ENCODE results near the gene TMEM270.
"Not testable (repeated sequence)": the region's sequence is repeated elsewhere in the genome, so short reads cannot be mapped to it uniquely, and the experiment has no call there.

Gene TMEM270

GRCh38 chr7:73861305-73861704 lies 346 bp downstream of the TMEM270 start:
- no peak for DNase-seq (ENCODE audit: low read depth)

DNA sequence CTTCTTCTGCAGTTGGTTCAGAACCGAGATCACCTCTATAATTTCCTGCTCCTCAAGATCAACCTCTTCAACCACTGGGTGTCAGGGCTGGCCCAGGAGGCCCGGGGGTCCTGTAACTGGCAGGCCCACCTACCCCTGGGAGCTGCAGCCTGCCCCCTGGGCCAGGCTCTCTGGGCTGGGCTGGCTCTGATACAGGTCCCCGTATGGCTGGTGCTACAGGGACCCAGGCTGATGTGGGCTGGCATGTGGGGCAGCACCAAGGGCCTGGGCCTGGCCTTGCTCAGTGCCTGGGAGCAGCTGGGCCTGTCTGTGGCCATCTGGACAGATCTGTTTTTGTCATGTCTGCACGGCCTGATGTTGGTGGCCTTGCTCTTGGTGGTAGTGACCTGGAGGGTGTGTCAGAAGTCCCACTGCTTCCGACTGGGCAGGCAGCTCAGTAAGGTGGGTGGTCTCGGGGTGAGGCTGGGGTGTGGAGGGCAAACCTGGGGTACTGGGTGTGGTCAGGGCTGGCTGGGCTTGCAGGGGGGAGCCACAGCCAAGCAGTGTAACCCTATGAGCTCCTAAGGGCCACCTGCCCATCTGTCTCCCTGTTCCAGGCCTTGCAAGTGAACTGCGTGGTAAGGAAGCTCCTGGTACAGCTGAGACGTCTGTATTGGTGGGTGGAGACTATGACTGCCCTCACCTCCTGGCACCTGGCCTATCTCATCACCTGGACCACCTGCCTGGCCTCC lies 4.2 kb downstream of the TMEM270 start:
- no peak for DNase-seq (ENCODE audit: low read depth)

DNA sequence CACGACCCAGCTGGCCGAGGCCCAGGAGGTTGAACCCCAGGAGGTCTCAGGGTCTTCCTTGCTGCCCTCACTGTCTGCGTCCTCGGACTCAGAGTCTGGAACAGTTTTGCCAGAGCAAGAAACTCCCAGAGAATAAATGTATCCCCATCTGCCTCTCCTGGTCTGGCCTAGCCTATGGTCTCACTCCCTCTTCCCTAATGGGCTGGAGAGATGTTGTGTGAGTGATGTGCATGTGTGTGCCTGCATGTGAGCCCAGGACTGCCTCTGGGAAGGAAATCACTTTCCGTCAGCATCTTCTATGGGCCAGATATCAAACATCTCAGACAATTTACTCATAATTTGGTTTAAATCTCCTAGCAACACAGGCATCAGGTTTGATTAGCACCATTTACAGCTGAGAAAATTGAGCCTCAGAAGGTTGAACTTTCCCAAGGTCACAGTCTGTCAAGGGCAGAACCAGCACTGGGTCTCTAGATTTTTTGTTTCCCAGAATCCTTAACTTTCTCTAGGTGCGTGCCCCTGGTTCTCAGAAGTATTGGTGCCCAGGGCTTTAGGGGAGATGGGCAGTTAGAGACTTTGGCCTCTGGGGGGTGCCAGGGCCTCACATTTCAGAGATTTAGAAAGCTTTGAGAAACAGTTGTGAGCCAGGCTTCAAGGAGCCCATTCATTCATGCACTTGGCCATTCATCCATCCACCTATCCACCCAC lies 4.9 kb downstream of the TMEM270 start:
- no peak for DNase-seq (ENCODE audit: low read depth)

DNA sequence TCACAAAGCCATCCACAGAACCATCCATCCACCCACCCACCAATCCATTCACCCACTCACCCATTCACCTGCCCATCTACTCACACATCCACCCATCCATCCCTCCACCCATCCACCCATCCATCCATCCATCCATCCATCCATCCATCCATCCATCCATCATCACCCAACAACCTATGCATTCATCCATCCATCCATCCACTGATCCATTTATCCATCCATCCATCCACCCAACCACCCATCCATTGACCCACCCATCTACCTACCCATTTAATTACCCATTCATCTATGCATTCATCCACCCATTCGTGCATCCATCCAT lies 5.4 kb downstream of the TMEM270 start:
- no peak for DNase-seq (ENCODE audit: low read depth)

GRCh38 chr7:73869011-73869798 lies 8.2 kb downstream of the TMEM270 start:
- DNase-seq (ENCODE audit: low read depth) = no peak

GRCh38 chr7:73870041-73870492 lies 9.1 kb downstream of the TMEM270 start:
- no peak for DNase-seq (ENCODE audit: low read depth)

GRCh38 chr7:73871163-73872011 lies 10.4 kb downstream of the TMEM270 start:
- no peak for DNase-seq (ENCODE audit: low read depth)

DNA sequence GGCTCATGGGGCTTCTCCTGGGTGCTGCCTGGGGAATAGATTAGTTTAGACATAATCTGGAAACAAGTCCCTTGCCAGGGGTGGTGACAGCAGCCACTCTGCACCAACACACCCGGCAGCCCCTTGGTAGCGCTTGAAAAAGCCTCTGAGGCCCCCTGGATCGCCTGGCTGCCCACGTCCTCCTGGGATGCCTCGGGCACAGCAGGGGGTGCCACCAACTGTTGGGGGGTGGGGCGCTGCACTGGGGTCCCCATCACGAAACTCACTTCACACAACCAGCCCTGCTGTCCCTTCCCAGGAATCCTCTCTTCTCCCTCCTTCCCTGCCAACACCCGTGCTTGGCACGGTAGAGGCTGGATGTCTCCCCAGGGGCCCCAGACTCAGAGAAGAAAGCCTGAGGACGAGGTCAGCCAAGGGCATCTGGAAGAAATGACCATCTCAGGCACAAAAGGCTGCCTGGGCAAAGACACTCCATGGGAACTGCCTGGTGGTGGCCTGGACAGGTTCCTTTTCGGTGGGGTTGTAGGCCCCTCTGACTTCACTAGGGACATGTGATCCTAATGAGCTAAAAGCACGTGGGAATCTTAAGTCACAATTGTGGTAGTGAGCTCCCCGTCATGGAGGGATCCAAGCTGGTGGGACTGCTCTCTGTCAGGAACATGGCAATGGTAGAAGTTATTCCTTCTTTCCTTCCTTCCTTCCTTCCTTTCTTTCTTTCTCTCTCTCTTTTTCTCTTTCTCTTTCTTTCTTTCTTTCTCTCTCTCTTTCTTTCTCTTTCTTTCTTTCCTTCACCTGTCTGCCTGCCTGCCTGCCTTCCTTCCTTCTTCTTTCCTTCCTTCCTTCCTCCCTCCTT lies 11.3 kb downstream of the TMEM270 start:
- DNase-seq (ENCODE audit: low read depth) = no peak

DNA sequence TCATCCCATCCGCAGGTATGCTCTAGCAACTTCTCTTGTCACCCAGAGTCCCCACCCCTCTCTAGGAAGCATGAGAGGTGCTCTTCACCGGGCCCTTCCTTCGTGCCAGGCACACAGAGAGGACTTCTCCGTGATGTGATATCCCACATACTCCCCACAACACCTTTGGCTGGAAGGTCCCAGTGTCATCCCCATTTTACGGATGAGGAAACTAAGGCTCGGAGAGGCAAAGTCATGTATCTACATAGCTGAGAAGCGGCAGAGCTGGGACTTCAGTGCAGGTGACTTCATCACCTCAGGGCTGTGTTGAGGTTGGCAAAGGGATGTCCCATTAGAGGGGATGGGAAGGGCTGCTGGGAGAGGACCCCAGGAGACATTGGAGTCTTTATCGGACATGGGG lies 15.4 kb downstream of the TMEM270 start:
- no peak for DNase-seq (ENCODE audit: low read depth)

GRCh38 chr7:73876973-73877372 lies 16.0 kb downstream of the TMEM270 start:
- no peak for DNase-seq (ENCODE audit: low read depth)

GRCh38 chr7:73879977-73880681 lies 19.2 kb downstream of the TMEM270 start:
- no peak for DNase-seq (ENCODE audit: low read depth)

- no peak for DNase-seq (ENCODE audit: low read depth)
Observed at GRCh38 chr7:73880755-73881328, 19.9 kb downstream of the TMEM270 start.

DNA sequence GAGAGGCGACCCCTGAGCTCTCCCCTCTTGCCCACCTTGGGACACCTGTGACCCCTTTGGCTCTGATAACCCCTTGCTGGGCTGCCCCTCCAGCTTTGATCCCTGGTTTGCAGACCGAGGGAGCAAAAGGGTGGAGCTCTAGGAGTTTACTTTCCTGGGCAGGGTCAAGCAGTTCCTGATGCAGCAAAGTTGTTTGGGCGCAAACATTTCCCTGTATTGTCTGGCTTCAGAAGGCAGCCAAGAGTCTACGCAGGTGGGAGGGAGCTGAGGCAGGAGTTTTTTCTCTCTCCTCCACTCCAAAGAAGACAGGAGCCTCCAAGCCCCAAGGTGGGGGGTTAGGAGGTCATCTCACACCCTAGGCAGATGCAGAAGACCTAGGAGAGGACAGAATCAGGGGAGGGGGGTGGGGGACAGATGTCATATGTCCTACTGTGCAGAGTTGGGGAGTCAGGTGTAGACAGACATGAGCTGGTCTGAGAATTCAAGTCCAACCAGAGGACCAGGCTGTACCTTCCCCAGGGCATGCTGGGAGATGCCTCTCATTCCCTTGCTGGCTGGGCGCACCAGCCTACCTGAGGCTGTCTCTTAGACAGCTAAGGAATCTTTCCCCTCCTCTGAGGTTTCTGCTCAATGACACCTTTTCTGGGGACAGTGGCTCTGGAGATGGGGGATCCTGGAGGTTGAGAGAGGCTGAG lies 20.5 kb downstream of the TMEM270 start:
- no peak for DNase-seq (ENCODE audit: low read depth)

DNA sequence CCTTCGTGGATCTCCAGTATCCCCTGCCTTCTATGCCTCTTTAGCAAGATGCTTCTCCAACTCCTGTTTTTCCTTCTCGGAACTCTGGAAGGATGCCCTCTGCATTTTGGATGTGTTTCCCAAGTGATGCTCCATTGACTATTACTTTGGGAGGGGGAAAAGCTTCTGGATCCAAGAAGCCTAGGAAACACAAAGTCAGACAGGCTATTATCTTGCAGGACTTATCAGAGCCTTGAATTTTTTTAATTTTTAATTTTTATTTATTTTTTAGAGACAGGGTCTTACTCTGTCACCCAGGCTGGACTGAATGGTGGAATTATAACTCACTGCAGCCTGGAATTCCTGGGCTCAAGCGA lies 21.1 kb downstream of the TMEM270 start:
- no peak for DNase-seq (ENCODE audit: low read depth)

- DNase-seq (ENCODE audit: low read depth) = not testable (repeated sequence)
Observed at GRCh38 chr7:73884867-73885422, 24.0 kb downstream of the TMEM270 start.

DNA sequence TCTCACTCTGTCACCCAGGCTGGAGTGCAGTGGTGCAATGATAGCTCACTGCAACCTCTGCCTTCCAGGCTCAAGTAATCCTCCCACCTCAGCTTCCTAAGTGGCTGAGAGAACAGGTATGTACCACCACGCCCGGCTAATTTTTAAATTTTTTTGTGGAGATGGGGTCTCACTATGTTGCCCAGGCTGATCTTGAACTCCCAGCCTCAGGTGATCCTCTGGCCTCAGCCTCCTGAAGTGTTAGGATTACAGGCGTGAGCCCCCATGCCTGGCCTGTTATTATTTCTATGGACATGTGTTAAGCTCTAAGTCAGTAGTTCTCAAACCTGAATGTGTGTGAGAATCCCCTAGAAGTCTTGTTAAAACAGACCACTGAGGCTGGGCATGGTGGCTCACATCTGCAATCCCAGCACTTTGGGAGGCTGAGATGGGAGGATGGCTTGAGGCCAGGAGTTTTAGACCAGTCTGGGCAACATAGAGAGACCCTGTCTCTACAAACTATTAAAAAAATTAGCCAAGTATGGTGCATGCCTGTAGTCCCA lies 24.5 kb downstream of the TMEM270 start:
- no peak for DNase-seq (ENCODE audit: low read depth)

DNA sequence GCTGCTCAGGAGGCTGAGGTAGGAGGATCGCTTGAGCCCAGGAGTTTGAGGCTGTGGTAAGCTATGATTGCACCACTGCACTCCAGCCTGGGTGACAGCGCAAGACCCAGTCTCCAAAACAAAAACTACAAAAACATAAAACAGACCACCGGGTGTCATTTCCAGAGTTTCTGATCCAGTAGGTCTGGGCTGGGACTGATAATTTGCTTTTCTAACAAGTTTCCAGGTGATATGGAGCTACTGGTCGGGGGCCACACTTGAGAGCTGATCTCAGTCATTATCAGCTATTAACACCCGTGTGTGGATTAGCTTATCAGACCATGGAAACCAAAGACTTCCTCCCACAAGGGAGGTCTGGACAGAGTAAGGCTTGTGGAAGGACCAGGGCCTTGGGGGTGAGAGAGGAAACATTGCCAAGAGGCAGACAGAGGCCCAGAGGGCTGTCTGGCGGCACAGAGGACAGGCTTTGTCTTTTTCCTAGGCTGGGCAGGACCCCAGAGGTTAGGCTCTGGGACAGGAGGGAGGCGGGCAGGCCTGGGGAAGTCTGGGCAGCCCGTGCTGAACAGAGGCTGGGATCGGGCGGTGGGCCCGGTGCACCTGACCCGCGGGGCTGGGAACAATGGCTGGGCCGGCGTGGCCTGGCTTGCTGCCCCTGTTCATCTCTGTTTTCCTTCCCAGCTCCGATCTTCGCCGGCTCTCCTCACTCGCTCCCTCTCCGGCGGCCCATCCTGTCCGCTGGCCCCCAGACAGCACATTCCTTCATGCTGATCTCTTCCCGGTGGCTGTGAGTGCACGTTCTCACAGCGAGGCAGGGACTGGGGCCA lies 25.2 kb downstream of the TMEM270 start:
- DNase-seq (ENCODE audit: low read depth) = no peak

GRCh38 chr7:73887762-73888161 lies 26.8 kb downstream of the TMEM270 start:
- DNase-seq (ENCODE audit: low read depth) = no peak

All from T-helper 22 cell (primary cell).